HG02840 (cell line): ENCODE data around the gene SLC9A7.

Source experiments
- ATAC-seq: cut with Tn5 transposase; IDR thresholded peaks from one replicate; pipeline ENCODE4 v1.9.1; 2021; ENCODE audit warnings: mild to moderate bottlenecking, moderate library complexity, moderate number of reproducible peaks; ENCODE audit not compliant: unreplicated experiment, low FRiP score

Gene SLC9A7

DNA sequence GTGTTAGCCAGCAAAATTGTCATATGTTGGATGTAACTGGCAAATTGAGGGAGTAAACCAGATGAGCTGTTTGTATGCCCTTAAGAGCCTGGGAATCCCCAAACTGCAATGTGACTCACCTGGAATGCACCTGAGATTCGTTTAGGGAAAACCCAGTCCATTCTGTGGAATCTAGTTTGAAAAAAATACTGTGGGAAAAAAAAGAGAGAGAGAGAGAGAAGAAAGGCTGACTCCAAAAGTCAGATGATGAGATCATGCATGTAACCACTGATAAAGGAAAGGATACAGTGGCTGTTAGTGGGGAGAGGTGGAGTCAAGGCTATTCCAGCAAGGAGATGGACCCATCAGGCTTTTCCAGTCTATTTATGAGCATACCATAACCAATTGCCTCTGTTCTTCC lies 48.5 kb downstream of the SLC9A7 start:
- no peak for ATAC-seq

GRCh38 chrX:46707274-46707965 lies 51.5 kb downstream of the SLC9A7 start:
- no peak for ATAC-seq

DNA sequence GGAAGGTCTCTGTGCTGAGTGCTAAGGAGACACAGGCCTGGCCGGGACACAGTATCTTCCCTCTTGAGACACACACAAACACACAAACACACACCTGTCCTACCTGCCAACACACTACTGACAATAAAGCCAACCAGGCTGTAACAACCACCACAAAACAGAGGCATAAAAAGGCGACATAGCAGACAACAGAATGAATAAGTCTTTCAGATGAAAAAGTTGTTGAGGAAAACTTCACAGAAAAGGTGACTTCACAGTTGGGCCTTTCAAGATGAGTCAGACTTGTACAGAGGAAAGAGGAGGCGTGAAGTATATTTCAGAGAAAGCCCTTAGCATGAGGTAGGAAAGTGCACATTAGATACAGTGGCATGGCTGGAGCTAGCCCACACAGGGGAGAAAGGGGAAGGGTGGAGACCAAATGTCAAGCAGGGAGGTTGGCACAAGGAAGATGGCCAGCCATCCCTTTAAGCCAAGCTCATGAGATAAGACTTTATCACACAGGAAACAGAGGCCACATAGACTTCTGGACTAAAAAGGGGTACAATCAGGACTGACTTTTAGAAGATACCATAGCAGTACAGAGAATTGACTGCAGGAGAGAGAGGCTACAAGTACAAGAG lies 54.0 kb downstream of the SLC9A7 start:
- peak; percentile 83 for ATAC-seq

DNA sequence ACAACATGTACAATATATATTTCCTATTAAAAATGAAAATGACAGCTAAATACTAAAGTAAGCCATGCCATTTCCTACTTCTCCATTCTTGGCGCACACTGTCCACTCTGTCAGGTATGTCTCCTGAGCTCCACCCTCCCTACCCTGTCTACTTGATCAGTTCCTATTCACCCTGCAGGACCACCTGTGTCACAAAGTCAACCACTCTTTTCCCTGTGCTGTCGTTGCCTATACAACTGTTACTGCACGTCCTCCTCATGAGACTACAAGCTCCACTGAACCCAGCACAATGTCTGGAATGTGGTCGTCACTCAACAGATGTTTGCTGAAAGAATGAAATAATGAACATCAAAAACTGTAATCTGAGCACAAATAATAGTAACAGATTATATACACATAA lies 54.9 kb downstream of the SLC9A7 start:
- no peak for ATAC-seq

DNA sequence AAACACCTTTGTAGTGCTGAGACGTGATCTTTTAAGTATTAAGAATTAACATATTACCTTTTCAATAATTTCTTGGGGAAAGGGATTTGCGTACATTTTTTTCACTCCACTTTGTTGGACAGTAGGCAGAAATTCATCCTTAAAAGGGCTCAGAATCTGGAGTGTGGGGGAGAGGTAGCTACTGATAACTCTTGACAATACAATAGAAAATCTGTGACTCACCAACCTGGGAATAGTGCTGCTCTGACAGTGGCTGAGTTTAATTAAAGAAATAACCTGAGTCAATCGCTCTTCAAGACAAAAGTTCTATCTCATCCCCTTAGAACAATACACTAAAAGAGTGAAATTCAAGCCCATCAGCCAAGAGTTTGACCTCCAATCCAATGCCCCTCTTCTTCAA lies 60.2 kb downstream of the SLC9A7 start:
- no peak for ATAC-seq

GRCh38 chrX:46695491-46695890 lies 63.4 kb downstream of the SLC9A7 start:
- ATAC-seq = no peak

- no peak for ATAC-seq
Observed at GRCh38 chrX:46694549-46694948, 64.4 kb downstream of the SLC9A7 start.

GRCh38 chrX:46693149-46693548 lies 65.8 kb downstream of the SLC9A7 start:
- ATAC-seq = no peak

DNA sequence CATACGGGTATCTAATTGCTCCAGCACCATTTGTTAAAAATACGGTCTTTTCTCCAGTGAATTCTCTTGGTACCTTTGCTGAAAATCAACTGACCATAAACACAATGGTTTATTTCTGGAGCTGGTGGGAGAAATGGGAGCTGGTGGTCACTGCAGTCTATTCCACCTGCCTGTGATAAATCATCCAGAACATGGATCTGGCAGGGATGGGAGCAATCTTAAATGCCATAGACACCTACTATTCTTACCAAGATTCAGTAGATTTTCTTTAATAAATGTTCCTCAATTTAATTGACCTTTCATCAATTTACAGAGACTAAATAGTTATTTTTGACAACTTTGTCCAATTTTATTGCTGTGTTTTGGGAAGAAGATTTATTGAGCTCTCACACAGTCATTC lies 68.1 kb downstream of the SLC9A7 start:
- no peak for ATAC-seq

DNA sequence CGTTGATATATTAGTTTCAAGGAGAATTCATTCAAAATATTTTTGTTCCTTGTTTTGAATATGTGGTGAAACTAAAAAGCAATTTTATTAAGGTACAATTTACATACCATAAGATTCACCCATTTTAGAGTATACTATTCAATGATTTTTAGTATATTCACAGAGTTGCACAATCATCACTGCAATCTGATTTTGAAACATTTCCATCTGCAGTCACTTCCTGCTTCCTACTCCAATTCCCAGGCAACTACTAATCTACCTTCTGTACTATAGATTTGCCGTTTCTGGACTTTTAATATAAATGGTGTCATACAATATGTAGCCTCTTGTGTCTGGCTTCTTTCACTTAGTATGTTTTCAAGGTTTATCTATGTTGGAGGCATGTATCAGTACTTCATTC lies 71.3 kb downstream of the SLC9A7 start:
- no peak for ATAC-seq

GRCh38 chrX:46686003-46686645 lies 72.8 kb downstream of the SLC9A7 start:
- no peak for ATAC-seq

DNA sequence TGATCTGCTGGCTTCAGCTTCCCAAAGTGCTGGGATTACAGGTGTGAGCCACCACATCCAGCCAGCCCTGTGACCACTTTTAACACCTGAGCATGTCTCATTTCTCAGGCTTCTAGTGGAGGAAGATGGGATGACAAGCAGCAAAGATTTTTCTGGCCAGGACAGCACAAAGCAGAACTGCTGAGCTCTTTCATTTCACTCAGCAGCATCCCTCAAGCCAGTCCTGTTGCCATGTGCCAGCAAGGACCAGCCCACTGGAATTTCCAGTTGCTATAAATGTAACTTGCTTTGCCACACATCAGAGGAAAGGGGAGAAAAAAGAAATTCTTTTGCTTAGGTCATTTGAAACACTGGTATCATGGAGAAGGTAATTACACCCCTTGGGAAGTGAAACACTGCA lies 75.9 kb downstream of the SLC9A7 start:
- ATAC-seq = no peak

DNA sequence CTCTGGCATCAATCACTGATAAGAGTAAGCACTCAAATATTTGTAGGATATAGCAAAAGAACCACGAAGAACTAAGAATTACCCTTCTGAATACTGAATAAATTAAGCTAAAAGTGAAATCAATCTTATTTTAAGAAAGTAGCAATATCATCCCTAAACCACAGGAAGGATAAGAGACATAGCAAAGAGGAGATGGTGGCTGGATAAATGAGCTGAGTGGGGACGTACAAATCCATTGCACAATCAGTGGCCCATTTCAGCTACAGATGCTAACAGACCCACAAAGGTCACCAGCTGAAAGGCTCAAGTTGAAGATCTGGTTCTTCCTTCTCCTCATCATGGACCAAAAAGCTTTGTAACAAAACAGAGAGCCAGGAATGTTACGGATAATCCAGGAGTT lies 77.1 kb downstream of the SLC9A7 start:
- ATAC-seq = no peak

- no peak for ATAC-seq
Observed at GRCh38 chrX:46678232-46678631, 80.7 kb downstream of the SLC9A7 start.

GRCh38 chrX:46676399-46677356 lies 82.2 kb downstream of the SLC9A7 start:
- ATAC-seq = no peak

GRCh38 chrX:46673620-46674359 lies 85.1 kb downstream of the SLC9A7 start:
- ATAC-seq = no peak

- ATAC-seq = no peak
Observed at GRCh38 chrX:46670316-46670715, 88.6 kb downstream of the SLC9A7 start.

DNA sequence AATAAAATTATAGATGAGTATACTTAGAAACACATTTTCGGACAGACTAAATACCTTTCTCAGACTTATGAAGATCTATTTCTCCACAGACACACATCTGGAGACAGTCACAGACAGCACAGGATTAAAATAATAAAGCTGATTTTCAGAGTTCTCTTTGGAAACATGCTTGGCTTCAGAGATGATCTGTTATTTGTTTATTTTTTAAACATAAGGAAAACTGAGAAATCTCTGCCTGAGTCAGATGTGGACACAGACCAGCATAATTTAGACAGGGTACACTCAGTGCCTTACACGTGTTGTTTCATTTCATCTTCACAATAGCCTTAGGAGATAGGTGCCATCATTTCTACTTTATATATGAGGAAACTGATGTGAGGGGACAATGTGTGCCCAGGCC lies 92.1 kb downstream of the SLC9A7 start:
- ATAC-seq = no peak

- ATAC-seq = no peak
Observed at GRCh38 chrX:46665232-46666152, 93.4 kb downstream of the SLC9A7 start.
